Muscle layer of colon (tissue), 2 donors: ENCODE data around the gene PSMG1.

Source experiments
- H3K27ac ChIP-seq: one replicate; pipeline ENCODE4 v1.7.0; 2013; ENCODE audit warnings: low read depth, mild to moderate bottlenecking, low read length, moderate library complexity
- H3K27me3 ChIP-seq, 2 donors: one replicate each; pipeline ENCODE4 v1.7.0; 2013; ENCODE audit warnings: low read length in 2 of 2, mild to moderate bottlenecking in 2 of 2; ENCODE audit not compliant: insufficient read depth in 2 of 2, control insufficient read depth in 1 of 2
- H3K36me3 ChIP-seq: one replicate; pipeline ENCODE4 v1.7.0; 2013; ENCODE audit warnings: mild to moderate bottlenecking, low read length; ENCODE audit not compliant: insufficient read depth
- H3K4me1 ChIP-seq: one replicate; pipeline ENCODE4 v1.7.0; 2013; ENCODE audit warnings: mild to moderate bottlenecking, low read length; ENCODE audit not compliant: insufficient read depth
- H3K4me3 ChIP-seq, 2 donors: one replicate each; pipeline ENCODE4 v1.7.0; 2013; ENCODE audit warnings: low read length in 2 of 2, low read depth in 1 of 2, mild to moderate bottlenecking in 1 of 2, moderate library complexity in 1 of 2
- H3K9ac ChIP-seq: one replicate; pipeline ENCODE4 v1.7.0; 2013; ENCODE audit warnings: low read length
- H3K9me3 ChIP-seq: one replicate; pipeline ENCODE4 v1.7.0; 2013; ENCODE audit warnings: mild to moderate bottlenecking, low read length
- donor health status: abdominal sarcoma.
- donor health status: Adenocarcinoma of cecum.

The PSMG1 gene

DNA sequence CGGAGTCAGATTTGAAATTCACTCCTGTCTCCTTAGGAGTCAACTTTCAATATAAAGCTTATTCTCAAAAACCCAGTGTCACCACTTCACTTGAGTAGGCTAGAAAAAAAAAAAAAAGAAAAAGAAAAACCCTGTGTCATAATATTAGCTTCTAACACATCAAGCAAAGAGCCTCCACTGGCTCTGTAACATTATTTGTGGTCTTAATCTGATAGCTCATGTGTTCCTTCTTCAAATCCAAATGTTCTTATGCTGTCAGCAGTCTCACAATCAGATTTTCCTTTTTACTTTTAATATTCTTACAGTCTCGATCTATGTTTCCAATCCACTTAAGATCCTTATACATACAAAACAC lies 26.1 kb upstream of the PSMG1 start:
- no peaks in the 10 kb centered on the region for H3K27me3 ChIP-seq
- no peak overlapping the region for H3K4me3 ChIP-seq
- H3K36me3 ChIP-seq = peaks cover 36% of the 10 kb centered on the region
- H3K9me3 ChIP-seq = no peaks in the 10 kb centered on the region
- no peak overlapping the region for H3K9ac ChIP-seq
- H3K4me1 ChIP-seq = no peaks in the 10 kb centered on the region
- H3K27ac ChIP-seq = no peak overlapping the region

DNA sequence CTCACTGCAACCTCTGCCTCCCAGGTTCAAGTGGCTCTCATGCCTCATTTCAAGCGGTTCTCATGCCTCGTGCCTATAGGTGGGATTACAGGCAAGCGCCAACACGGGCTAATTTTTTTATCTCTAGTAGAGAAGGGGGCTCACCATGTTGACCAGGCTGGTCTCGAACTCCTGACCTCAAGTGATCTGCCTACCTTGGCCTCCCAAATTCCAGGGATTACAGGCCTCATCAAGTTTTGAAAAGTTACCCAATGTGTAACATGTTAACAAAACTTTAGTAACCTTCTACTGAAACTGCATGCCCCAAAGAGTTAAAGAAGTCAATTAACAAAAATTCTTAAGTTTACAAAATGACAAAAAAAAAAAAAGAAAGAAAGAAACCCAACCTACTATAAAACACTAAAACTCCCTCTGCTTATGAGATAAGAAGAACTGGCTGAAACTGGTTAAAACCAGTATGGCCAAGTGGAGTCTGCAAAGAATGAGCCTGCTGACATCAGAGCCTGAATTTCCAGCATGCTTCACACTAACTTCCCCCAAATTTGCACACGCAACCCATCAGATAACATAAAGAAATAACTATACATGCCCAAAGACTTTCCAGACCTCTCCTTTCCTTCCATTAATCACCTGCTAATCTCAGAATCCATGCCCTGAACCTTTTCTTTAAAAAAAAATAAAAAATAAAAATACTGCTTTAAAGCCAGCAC lies 25.5 kb upstream of the PSMG1 start:
- peaks cover 37% of the 10 kb centered on the region for H3K36me3 ChIP-seq
- H3K27ac ChIP-seq = no peak overlapping the region

DNA sequence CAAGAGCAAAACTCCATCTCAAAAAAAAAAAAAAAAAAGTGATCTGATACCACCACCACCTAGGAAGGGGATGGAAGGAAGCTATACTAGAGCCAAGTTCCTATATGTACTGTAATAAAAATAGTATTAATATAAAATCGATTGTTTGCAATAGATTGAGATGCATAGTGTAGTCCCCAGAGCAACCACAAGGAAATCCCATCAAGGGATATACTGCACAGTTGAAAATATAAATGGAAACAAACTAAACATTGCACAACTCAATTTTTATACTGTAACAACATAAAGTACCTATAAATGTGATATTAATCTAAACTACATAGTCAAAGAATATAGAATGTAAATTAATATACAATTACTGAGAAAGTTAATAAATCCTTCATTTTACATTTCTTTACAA lies 20.9 kb upstream of the PSMG1 start:
- H3K27me3 ChIP-seq = no peaks in the 10 kb centered on the region
- H3K36me3 ChIP-seq = peaks cover 51% of the 10 kb centered on the region
- H3K9me3 ChIP-seq = no peaks in the 10 kb centered on the region
- H3K27ac ChIP-seq = no peak overlapping the region
- no peak overlapping the region for H3K9ac ChIP-seq
- H3K4me1 ChIP-seq = no peaks in the 10 kb centered on the region
- no peak overlapping the region for H3K4me3 ChIP-seq

More for the DNA sequence above, 25.5 kb upstream of the PSMG1 start:
- H3K27me3 ChIP-seq = no peaks in the 10 kb centered on the region
- H3K9ac ChIP-seq = no peak overlapping the region
- H3K4me1 ChIP-seq = no peaks in the 10 kb centered on the region
- no peak overlapping the region for H3K4me3 ChIP-seq
- H3K9me3 ChIP-seq = no peaks in the 10 kb centered on the region

DNA sequence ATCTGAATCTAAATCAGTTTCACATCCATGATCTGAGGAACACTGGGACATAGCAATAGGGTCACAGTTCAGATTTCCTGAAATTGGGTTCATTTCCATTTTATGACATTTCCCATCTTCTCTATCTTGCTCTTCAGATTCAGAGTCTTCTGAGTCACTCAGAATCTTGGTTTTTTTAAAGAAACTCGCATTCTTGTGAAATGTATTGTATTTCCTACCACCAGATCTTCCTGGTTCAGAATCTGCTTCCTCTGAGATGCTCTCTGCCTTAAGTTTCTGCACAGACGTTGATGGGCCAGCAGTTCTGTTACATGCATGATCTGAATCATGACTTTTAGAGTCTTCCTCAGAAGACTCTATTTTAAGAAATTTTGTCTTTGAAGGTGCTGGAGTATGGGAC lies 15.5 kb upstream of the PSMG1 start:
- H3K4me1 ChIP-seq = no peaks in the 10 kb centered on the region
- no peaks in the 10 kb centered on the region for H3K9me3 ChIP-seq
- H3K36me3 ChIP-seq = peaks cover 54% of the 10 kb centered on the region
- no peaks in the 10 kb centered on the region for H3K27me3 ChIP-seq
- H3K4me3 ChIP-seq = no peak overlapping the region
- H3K9ac ChIP-seq = no peak overlapping the region
- no peak overlapping the region for H3K27ac ChIP-seq

DNA sequence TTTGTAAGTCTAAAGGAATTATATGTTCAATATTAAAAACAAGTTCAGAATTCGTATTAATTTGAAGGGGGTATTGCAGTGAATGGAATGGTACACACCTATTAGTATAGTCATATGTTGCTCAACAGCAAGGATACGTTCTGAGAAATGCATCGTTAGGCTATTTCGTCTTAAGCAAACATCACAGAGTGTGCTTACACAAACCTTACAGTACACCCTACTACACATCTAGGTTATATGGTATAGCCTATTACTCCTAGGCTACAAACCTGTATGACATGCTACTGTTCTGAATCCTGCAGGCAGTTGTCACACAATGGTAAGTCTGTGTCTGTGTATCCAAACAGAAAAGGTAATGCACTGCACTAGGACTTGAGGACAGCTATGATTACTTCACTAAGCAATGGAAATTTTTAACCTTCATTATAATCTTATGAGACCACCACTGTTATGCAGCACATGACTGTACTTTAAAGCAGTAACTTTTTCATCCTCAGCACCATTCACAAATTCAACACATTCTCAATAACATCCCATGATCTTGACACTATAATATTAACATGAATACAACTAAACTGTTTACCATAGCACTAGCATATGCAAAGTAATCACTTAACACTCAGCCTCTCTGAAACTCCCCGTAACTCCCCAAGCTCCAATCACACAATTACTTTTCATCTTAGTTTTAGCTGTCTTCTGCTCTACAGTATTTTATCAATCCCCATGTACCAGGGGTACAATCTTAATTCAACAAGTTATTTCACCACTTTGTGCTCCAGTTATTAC lies 14.4 kb upstream of the PSMG1 start:
- Histone ChIP-seq H3K36me3 (peaks cover 54% of the 10 kb centered on the region), H3K4me3 (no peak overlapping the region), H3K9me3 (no peaks in the 10 kb centered on the region), H3K4me1 (no peaks in the 10 kb centered on the region), H3K27ac (no peak overlapping the region), H3K27me3 (no peaks in the 10 kb centered on the region), H3K9ac (no peak overlapping the region)

DNA sequence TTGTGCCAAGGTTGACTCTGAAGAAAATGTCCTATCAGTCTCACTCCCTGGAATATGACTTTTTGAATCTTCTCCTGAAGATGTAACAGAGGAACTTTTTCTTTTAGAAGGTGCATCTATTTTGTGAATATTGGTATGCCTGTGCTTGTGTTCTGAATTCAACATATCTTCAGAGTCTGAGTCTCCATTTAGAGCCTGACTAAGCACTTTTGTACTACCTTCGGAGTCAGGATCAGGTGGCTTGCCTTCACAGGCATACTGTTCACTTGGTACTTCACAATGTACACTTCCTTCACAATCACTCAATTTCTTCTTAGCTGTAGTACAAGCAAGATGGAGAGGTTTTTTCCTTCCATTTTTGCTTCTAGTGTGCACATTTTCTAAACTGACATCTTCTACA lies 13.6 kb upstream of the PSMG1 start:
- no peak overlapping the region for H3K9ac ChIP-seq
- peaks cover 48% of the 10 kb centered on the region for H3K36me3 ChIP-seq
- no peak overlapping the region for H3K27ac ChIP-seq

DNA sequence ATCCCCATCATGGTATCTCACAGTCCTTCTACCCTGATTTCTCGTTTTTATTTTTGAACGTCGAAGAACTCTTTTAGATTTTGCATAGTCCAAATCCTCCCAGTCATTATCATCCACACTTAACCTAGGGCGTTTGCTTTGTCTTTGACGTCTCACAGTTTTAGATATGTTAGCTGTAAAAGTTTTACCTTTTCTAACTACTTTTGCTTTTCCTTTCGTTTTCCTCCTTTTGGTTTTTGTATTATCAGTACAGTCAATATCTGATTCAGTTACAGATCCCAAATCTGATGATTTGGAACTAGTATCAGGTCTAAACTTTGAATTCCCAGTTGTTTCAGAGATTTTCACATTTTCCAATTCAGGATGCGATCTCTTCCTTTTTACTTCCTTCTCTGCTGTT lies 13.1 kb upstream of the PSMG1 start:
- H3K27me3 ChIP-seq = no peaks in the 10 kb centered on the region
- H3K9ac ChIP-seq = no peak overlapping the region
- peaks cover 43% of the 10 kb centered on the region for H3K36me3 ChIP-seq
- no peaks in the 10 kb centered on the region for H3K4me1 ChIP-seq
- no peaks in the 10 kb centered on the region for H3K9me3 ChIP-seq
- no peak overlapping the region for H3K4me3 ChIP-seq
- no peak overlapping the region for H3K27ac ChIP-seq

More for the DNA sequence above, 13.6 kb upstream of the PSMG1 start:
- no peaks in the 10 kb centered on the region for H3K9me3 ChIP-seq
- H3K4me1 ChIP-seq = no peaks in the 10 kb centered on the region
- H3K27me3 ChIP-seq = no peaks in the 10 kb centered on the region
- no peak overlapping the region for H3K4me3 ChIP-seq

DNA sequence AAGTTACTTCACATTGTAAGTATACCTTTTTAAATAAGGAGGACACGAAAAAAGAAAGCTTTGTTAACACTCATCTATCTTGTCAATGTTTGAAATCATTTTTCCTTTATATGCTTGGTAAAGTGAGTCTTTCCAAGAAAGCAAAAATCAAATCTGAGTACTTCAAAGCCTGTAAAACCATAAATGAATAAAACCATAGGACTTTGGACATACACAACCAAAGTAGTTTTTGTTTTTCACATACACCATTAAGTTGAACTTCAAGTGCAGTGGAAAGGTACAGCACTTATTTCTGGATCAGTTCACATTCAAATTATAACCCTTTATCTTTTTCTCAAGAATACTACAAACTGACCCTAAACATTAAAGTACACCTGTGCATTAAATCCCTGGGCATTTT lies 10.1 kb upstream of the PSMG1 start:
- H3K4me1 ChIP-seq = no peaks in the 10 kb centered on the region
- no peak overlapping the region for H3K9ac ChIP-seq
- H3K9me3 ChIP-seq = no peaks in the 10 kb centered on the region
- no peaks in the 10 kb centered on the region for H3K27me3 ChIP-seq
- H3K4me3 ChIP-seq = no peak overlapping the region
- H3K36me3 ChIP-seq = peaks cover 21% of the 10 kb centered on the region
- H3K27ac ChIP-seq = no peak overlapping the region

DNA sequence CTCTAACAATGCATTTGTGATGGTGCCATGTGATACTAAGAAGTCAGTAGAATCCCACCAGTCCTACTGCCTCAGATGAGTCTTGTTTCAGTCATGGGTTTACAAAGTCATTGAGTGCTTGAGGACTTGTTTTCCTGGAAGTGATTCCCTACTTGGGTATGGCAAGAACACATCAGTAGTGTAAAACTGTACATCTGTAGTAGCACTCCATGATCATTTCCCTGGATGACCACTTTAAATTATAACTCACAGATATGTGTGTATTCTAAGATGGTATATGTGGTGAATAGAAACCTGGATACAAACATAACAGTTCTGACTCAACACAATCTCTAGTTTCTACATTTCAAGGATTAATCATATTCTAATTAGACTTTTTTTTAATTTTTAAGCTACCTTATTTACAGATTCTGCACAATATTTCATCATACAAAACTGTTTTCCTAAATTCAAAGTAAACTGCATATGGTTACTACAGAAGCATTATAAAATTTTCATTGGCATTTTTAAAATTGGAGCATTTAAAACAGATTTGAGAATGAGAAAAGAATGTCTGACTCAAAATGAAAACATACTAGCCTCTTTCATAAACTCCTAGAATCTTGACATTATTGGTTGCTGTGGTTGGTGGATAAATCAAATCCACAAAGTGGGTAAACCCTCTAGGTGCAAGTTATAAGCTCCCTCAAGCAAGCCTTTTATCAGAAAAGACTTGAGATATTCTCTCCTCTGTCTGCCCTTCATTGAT lies 6.8 kb upstream of the PSMG1 start:
- Histone ChIP-seq H3K27me3 (no peaks in the 10 kb centered on the region), H3K36me3 (no peaks in the 10 kb centered on the region), H3K9me3 (no peaks in the 10 kb centered on the region), H3K9ac (no peak overlapping the region), H3K27ac (no peak overlapping the region), H3K4me3 (no peak overlapping the region), H3K4me1 (peaks cover 18% of the 10 kb centered on the region)

DNA sequence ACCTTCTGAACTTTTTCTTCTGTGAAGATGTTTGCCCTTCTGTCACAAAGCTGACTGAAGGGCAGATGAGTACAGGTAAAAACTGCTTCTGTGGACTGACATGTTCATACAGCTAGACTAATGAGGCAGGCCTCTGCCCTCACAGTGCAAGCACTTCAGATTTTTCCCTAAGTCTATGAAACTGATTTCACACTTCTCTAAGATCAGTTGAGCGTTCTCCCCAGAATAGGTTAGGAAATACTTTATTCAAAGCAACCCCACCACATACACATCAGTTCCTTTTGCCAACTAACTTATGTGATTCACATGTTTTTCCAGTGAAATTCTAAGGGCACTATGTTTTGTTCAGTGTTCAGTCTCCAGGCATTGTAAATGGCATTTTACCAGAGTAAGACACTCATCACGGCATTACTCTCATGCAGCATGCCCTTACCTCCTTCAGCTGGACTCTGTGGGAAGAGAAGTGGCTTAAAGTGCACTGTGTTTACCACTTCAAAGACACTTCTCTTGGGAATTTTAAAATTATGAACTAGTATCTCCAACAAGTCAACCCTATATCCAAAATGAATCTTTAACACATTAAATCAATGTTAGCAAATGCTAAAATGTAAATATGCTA lies 5.4 kb upstream of the PSMG1 start:
- peaks cover 26% of the 10 kb centered on the region for H3K4me1 ChIP-seq
- H3K27ac ChIP-seq = no peak overlapping the region
- no peak overlapping the region for H3K9ac ChIP-seq
- H3K27me3 ChIP-seq = no peaks in the 10 kb centered on the region
- H3K36me3 ChIP-seq = no peaks in the 10 kb centered on the region
- no peaks in the 10 kb centered on the region for H3K9me3 ChIP-seq
- H3K4me3 ChIP-seq = no peak overlapping the region

DNA sequence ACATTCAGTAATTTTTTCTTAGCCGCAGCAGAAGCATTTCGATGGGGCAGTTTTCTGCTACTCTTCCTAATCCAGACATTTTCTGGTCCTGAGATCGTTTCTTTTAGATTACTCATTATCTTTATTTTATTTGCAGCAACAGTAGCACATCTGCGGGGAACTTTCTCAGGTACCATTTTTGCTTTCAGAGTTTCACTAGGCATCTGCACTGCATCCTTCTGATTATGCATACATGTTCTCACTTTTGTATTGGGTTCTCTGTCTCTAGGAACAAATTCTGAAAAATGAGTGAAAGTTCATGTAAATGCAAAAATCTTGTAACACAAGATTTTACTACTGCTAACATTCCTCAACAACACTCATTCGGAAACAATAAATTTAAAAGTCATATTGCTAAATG lies 3.9 kb upstream of the PSMG1 start:
- Histone ChIP-seq H3K4me1 (peaks cover 31% of the 10 kb centered on the region), H3K36me3 (no peaks in the 10 kb centered on the region), H3K9ac (no peak overlapping the region), H3K9me3 (no peaks in the 10 kb centered on the region), H3K27me3 (no peaks in the 10 kb centered on the region), H3K4me3 (no peak overlapping the region), H3K27ac (no peak overlapping the region)
